ACHN (cell line): ENCODE measurements around the gene TMC3.
A peak's percentile ranks its signal among the peaks of the same experiment; 100 is the strongest.
"Not testable (repeated sequence)": the region's sequence is repeated elsewhere in the genome, so short reads cannot be mapped to it uniquely, and the experiment has no call there.

ENCODE experiments used
- DNase-seq: peaks from one replicate; pipeline ENCODE4 v3.0.0-alpha.2; 2015
- in situ Hi-C: cut with HindIII; loops from 2 replicates; pipeline ENCODE4 v1.10.0; 2017; ENCODE audit warnings: low sequenced_read_pairs, low pct_ligation_motif_present, low pct_unique_long_range_greater_than_20kb

The TMC3 gene

DNA sequence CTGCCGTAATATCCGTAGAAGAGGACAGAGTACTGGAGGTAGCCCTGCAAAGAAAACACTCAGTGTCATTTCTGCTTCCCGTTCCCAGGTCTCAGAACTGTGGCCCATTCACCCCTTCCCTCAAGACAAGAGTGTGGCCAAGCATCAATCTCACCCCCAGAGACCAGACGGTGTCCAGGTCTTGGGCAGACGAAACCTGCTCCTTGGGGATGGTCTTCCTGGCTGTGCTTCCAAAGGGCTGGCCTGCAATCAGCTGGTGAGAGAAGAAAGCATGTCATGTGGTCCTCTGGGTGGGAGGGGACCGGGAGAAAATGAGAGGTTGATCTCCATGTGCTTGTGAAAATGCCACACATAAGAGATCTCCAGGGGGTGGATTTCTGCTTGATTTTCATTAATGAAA is 15.8 kb downstream of the TMC3 start:
- in situ Hi-C loops: no loop called here
- no peak for DNase-seq

DNA sequence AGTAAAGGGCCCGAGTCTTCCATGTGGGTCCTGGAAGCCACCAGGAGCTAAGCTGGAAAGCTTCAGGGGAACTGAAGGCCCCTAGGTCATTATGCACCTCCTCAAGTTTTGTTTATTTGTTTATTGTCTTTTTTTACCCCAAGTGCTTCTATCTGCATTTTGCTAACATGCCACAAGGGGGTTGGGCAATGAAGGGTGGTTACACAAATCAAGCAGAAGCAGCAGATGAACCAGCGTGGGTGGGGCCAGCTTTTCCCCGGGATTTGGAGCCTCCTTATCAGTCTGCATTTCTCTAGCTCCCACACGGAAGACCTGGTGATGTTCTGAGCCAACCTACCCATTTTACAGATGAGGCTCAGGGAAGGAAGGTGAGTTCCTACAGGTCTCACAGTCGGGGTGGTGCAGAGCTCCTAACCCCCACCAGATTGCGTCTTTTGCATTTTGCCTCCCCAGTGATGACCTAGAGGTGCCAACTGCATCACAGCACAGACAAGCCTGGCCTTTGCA is 16.8 kb downstream of the TMC3 start:
- DNase-seq: no peak

DNA sequence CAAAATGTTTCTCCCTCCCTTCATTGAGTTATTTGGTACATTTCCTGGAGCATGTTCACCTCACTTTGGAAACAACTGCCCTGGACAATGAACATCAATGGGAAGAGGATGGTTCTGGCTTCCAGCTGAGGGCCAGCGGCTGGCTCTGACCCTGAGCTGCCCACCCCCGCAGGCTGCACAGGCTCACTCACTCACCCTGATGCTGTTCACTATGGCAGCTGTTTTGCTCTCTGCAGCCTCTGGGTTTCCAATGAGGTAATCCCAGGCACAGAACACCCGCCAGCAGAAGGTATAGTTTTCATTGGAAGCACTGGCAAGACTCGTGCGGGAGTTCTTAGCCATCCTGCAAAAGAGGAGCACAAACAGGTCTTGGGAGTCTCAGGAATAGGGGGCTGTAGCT is 17.8 kb downstream of the TMC3 start:
- DNase-seq: no peak
- in situ Hi-C loops: no loop called here

More for the DNA sequence above, 16.8 kb downstream of the TMC3 start:
- in situ Hi-C loops: no loop called here

DNA sequence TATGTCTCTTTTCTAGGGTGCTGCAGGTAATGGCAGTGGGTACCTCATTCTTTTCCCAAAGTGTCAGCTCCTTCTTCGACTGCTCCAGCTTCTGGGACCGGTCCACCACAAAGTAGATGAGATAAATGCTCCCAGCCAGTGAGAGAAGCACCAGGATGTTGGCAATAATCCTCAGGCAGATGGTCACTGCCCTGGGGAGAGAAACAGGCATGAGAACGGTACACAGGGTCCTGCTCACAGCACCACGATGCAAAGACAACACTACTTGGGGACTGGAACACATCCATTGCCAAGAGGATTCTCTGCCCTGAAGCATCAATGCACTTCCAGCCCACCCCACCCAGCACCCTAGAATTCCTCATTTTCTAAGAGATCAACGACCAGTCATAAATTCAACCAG is 22.4 kb downstream of the TMC3 start:
- DNase-seq: no peak
- in situ Hi-C loops: no loop called here

DNA sequence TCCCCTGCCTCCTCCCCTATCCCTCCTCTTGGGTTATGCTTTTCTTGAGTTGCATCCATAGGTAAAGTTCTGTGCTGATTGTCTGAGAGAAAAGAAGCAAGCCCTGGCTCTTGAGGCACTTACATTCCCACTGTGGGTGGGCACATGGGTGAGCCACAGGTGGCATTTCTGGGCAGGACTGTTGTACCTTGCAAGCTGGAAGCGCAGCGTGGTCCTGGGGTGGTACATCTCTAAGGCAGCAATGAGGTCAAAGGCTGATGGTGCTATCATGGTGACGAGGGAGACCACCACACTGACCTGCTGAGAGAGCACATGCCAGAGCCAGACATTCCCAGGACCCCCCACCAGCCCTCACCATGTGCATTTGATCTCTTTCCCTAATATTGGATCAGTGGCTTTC is 24.7 kb downstream of the TMC3 start:
- in situ Hi-C loops: no loop called here
- DNase-seq: no peak

DNA sequence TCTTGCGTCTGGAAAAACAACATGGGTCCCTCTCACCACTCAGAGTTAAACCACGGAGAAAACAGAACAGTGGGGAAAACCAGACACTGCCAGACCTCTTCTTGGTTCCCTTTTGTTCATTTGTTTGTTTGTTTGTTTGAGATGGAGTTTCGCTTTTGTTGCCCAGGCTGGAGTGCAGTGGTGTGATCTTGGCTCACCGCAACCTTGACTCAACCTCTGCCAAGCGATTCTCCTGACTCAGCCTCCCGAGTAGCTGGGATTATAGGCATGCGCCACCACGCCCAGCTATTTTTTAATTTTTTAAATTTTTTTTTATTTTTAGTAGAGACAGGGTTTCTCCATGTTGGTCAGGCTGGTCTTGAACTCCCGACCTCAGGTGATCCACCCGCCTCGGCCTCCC is 25.3 kb downstream of the TMC3 start:
- in situ Hi-C loops, DNase-seq: not testable (repeated sequence)

DNA sequence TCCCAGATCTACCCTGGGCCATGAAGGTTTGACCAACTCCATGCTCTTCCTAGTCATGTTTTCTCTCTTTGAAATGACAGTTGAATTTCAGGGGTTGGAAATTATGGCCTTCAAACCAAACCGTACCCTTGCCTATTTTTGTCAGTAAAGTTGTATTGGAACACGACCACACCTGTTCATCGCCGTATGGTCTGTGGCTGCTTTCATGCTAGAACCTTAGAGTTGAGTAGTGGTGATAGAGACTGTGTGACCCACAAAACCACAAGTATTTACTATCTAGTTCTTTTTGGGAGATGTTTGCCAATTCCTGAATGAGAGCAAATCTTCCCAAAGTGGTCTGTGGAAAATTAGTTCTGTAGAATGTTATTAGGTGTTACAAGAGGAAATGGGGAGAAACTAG is 26.1 kb downstream of the TMC3 start:
- no peak for DNase-seq
- in situ Hi-C loops: no loop called here

DNA sequence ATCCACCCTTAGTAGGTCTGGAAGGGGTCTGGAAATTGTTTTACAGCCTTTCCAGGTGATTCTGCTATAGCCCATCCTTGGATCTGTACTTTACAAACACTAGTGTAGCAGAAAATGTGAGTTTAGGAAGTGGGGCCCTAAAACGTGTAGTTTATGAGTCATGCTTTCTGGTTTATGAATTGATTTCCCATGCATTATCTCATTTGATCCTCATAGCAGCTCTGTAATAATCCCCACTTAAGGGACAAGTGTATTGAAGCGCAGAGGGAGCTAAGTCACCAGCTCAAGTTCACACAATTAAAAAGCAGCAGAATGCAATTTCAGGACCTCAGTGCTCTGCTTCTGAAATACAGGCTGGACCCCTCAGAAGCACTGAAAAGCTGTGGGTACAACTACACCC is 27.4 kb downstream of the TMC3 start:
- in situ Hi-C loops: no loop called here

DNA sequence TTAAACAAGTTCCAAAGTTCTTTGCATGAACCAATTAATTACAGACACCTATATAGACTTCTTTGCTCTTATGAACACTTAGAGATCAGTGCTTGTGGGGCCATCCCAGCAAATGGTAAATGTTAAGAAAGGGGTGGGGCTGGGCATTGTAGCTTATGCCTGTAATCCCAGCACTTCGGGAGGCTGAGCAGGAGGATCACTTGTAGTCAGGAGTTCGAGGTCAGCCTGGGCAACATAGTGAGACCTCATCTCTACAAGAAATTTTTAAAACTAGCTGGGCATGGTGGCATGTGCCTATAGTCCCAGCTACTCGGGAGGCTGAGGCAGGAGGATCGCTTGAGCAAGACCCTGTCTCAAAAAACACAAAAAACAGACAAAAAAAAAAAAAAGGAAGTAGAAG is 30.6 kb downstream of the TMC3 start:
- in situ Hi-C loops: no loop called here
- no peak for DNase-seq

More for the DNA sequence above, 27.4 kb downstream of the TMC3 start:
- no peak for DNase-seq

DNA sequence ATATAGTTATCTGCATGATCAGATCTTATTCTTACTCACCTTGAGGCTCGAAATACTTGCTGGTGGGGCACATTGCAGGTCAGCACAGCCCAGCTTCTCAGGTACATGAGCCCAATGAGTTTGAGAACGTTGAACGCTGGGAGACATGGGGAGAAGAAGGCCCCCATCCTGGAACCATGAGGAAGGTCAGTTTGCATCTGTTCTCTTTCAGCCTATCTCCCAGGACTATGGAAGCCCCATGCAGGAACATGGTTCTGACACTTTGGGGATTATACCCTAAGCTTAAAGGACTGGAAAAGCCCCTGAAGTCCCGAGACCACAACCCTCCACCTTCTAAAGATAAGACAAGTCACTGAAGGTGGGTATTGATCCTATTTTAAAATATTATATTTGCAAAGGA is 32.7 kb downstream of the TMC3 start:
- no peak for DNase-seq
- in situ Hi-C loops: no loop called here

DNA sequence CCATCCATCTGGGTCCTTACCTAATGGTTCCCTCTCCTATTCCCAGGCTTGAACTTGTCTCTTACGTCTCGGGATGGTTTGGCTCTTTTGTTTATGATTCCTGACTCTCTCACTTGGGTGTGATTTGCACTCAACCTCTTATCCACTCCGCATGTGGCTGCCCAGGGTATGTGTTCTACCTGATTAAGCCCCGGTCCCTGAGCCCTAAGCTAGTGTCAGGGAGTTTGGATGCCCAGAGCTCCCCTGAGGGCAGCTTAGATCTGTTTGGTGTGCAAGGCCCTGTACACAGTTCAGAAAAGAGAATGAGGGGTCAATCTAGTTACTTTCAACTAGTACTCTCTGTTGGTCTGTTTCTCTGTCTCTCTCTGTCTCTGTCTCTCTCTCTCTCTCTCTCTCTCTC is 34.2 kb downstream of the TMC3 start:
- in situ Hi-C loops: no loop called here

DNA sequence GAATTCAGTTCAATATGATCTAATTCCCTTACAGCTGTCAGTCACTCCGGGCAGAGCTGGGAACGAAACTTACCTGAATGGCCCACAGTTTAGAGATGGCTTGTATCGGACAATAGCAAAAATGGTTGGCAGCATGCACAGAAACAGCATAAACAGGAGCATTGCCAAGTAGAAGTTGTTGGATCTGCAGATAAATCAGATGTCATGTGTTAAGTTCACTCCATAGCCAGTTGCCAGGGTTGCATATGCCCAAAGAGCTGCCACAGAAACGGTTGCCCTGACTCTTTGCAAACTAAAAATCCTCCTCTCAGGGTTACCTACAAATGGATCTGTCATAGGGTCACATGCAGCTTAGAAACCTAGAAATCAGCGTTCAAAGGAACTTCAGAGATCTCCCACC is 34.7 kb downstream of the TMC3 start:
- no peak for DNase-seq
- in situ Hi-C loops: no loop called here

More for the DNA sequence above, 34.2 kb downstream of the TMC3 start:
- no peak for DNase-seq

DNA sequence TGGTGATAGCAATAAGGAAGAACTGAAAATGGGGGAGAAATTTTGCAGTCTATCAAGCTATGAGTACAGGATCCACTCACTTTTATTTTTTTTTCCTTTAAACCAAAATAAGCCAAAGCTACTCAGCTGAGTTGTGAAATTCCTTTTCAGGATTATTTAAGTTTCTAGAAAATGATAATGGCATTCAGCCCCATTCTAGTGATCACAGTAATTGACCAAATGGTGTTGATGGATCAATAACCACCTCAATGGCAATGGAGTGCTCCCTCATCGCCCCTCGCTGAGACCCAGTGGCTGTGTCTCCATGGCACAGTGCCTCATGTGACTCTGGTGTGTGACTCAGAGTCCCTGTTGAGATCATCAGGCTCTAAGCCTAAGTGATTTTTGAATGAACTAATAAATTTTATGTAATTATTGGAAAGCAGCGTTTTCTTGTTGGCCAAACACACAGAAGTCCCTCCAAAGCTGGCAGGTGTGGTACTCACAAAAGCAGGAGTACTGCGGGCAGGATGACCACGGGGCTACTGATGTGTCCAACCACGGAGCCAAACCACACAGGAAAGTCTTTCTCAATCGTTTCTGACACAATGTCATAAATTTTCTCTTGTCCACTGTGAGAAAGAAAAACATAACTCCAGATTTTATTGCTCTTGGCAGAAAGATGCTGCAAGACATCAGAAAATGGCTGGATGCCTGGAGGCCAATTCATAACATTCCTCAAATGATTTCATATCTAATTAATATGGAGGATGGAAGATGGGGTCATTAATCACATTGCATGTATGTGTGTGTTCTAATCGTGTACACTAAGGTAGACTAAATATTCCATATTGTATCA is 35.6 kb downstream of the TMC3 start:
- DNase-seq: no peak
- in situ Hi-C loops: no loop called here

DNA sequence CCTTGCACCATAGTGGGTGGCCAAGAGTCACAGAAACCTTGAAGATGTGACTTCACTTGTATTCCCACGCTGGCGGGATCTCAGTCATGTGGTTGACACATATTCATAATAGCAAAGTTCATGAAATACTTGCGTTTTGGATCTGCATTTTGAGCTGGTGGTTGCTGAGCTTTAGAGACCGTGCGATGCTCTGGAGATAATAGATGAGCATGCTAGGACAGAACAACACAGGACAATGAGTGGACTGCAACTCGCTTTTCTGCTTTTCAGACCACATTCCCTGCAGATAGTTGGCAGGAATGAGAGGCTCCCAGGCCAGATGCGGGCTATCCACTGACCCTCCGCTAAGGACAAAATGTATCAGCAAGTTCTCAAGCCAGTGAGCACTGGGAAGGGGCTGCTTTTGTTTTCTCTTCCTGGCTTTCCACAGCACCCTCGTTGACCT is 36.3 kb downstream of the TMC3 start:
- in situ Hi-C loops: no loop called here
- no peak for DNase-seq

DNA sequence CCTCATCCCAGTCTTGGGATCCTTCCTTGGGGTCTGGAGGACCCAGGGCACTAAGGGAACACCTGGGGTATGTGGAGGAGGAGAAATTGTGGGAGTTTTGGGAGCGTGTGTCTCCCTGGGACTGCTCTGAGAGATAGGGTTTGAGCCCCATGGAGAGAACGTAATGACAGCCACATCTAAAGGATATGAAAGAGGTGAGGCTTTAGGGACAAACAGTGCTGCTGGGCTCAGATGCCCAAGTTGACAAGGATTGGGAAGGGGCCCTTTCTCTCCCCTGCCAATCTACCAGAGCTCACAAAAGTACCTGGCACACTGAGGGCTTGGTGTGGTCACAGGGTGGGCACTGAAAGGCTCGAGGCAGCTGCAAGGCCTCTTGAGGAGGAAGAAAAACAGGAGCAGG is 36.8 kb downstream of the TMC3 start:
- DNase-seq: no peak
- in situ Hi-C loops: no loop called here

DNA sequence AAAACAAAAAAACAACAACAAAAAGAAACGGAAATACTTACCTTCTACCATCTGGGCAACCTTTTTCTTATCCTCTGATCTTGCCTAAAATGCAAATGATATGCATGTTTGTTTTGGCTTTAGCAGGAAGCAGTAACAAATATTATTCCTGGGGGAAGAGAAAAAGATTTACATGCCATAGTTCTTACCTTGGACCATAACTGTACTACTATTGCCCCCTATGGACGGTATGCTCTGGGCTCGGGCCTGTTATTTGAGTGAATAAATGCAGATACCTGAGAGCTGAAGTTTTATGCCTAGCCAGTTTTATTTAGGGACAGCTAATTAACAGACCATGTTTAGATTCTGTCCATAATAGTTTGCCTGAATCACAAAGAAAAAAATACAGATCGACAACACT is 37.4 kb downstream of the TMC3 start:
- in situ Hi-C loops: no loop called here
- DNase-seq: peak; percentile 37

DNA sequence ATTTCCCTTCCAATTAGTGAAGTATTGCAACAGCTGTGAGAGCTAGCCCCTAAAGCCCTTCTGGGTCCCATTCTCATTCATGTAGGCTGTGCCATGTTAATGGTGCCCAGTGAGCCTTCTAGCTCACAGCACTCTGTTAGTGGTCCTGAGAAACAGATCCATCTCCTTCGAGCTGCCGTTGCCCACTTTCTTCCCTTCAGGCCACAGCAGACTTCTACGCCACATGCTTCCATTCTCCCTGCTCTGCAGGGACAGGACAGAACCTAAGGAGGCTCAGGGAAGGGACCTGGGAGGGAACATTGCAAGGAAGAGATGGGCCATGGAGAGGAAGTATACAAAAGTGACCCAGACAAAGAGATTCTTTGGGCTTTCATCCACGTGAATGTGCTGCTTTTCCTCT is 38.4 kb downstream of the TMC3 start:
- no peak for DNase-seq
- in situ Hi-C loops: no loop called here

DNA sequence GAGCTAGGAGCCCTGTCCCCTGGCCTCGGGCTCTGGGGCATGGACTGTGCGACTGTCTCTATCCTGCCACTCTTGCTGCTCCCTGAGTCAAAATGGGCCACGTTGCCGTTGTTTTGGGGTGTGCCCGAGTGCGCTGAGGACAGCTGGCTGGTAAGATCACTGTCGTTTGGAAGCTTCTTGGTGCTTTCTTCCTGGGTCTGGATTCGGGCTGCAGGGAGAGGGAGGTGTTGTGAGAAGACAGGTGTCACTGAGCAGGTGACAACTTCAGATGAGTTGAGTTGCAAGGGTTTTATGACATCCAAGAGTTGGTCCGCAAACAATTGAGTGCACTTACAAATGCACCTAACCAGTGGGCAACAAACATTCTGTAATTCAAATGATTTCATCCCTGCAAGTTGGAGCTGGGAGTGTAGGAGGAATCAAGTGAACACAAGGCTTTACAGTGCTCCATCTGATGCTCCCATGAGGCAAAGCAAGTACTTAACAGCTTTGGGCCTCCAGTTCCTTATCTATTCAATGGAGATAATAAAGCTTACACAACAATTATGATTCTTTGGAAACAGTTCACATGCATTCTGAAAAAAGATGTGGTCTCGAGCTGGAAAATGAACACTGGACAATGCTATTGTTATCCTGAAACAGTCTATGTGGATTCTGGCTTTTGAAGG is 39.1 kb downstream of the TMC3 start:
- in situ Hi-C loops: no loop called here
- no peak for DNase-seq

DNA sequence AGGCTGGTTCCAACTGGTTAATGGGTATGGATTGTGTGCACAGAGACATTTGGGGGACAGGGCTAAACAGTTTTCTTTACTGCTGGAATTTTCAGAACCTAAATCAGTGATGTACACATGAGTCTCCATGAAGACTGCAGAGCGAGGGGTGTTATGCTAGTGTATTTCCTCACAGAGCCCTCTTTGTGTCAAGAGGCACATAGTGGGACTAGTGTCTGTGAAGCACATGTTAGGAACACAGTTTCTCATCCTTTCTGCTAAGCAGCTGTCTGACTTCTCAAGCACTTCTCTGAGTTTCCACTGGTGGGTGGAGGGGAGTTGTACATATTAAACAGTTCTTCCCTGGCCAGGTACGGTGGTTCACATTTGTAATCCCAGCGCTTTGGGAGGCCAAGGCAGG is 40.6 kb downstream of the TMC3 start:
- in situ Hi-C loops: no loop called here
- no peak for DNase-seq

DNA sequence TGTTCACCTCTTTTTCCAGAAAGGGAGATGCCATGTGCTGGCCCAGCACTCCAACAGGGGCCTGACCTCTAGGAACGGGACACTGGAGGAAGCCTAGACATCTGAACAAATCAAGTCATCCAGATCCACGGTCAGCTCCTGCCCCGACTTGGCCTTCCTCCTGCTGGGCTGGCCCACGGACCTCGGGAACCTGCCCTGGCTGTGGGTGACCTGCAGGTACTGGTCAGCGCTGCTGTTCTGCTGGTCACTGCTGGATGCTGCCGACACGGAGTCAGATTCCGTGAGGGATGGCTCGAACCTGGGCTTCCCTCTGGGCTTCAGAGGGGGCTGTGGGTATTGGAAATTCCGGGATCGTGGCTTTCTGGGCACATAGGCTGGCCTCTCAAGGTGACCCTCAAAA is 41.7 kb downstream of the TMC3 start:
- in situ Hi-C loops: no loop called here
- no peak for DNase-seq
